LNCAP (cell line): ENCODE measurements around the gene CLEC1A.

ENCODE experiments used
- CTCF ChIP-seq: fragments of 450-650 bp; IDR thresholded peaks from 2 replicates; pipeline ENCODE4 v1.5.1; 2017; ENCODE audit warnings: mild to moderate bottlenecking

Gene CLEC1A

GRCh38 chr12:10101042-10101579 is 2.3 kb upstream of the CLEC1A start:
- no peak for TF ChIP-seq CTCF

GRCh38 chr12:10097521-10097920 is 1.3 kb downstream of the CLEC1A start:
- TF ChIP-seq CTCF: no peak

- TF ChIP-seq CTCF: no peak
Measured at GRCh38 chr12:10095971-10096370, 2.8 kb downstream of the CLEC1A start.

GRCh38 chr12:10094646-10095395 is 4.0 kb downstream of the CLEC1A start:
- TF ChIP-seq CTCF: no peak

GRCh38 chr12:10088955-10089900 is 9.6 kb downstream of the CLEC1A start:
- no peak for TF ChIP-seq CTCF

GRCh38 chr12:10088031-10088430 is 10.8 kb downstream of the CLEC1A start:
- no peak for TF ChIP-seq CTCF

- TF ChIP-seq CTCF: no peak
Measured at GRCh38 chr12:10086387-10086786, 12.4 kb downstream of the CLEC1A start.
